Activated CD4-positive, alpha-beta T cell treated with anti-CD3 and anti-CD28 coated beads for 4 hours (primary cell): ENCODE data around the gene MBIP.

Experiments
- DNase-seq, 2 donors: peaks; one replicate each; pipeline ENCODE4 v3.0.0-alpha.2; 2020

Gene MBIP

DNA sequence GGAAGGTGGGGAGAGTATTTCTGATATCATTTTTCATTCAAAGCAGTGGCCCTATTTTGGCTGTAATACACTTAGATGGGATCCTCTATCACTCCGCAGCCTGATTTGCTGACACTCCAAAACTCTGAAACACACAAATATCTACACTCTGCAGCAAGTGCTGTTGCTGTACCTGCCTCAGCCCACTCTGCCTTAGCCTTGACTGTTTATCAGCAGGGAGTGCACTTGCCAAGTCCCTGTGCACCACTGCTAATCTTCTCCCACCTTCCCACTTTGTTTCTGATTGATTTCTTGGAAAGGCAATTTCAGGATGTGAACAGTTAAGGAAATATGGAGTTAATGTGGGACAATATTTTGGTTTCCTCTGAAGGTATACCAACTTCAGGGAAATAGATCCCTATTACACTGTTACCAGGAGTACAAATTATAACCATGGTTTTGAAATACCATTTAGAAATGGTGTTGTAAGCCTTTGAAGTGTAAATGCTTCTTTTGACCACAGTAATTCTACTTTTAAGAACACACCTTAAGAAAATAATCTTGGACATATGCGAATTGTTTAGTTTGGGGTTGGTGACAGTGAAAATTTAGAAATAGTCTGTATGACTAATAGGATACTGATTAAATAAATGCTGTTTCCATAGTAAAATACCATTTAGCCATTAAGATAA is 59.3 kb downstream of the MBIP start:
- DNase-seq = no peak

GRCh38 chr14:36258241-36258640 is 62.2 kb downstream of the MBIP start:
- no peak for DNase-seq

DNA sequence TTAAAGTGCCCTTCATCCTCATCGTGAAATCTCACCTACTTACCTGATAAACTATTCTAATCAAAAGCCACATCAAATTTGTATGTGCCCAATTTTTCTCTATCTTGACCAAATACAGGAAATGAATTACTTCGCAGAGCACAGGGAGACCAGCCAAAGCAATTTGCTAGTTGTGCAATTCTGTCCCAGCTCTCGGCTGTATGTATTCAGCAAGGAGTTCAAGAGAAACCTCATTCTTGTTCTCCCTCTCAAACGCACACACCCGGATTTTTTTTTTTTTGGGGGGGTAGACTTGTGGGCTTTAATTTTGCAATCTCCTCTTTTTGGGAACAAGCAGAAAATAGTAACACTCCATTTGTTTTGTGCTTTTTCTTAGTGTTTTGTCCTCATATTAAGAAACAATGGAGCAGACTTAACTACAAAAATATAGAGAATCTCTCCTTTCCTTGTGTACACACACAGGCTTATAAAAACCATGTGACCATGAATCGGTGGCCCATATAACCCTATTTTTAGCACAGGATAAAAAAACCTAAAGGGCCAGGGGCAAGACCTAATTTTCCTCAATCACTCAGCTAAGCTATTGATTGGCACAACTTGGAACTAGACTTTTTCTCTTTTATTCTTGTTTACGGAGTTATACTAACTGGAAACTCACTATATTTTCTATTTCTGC is 64.2 kb downstream of the MBIP start:
- no peak for DNase-seq

DNA sequence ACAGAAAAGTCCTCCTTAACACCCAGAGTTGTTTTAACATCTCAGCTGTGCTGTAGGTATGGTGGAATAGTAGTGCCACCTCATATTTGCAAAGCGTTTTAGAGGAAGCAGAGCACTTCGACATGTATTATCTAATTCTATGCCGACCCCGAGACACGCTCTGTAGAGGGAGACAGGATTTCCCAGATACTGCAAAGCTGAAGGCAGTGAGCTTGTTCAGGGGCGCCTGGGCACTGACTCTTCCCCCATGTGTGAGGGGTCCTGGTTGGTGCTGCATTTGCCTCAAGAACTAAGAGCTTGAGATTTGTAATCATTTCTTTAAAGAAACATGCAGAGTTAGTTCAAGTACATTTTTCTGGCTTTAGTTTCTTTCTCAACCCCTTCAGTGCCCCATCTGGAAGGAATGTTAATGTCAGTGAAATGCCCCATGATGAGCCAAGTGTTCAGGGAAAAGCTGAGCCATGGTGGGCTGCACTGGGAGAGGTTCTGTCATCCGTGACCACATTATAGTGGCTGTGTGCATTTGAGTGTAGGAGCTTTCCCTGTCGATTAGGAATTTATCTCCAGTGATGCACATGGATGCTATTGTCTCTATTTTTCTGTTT is 66.3 kb downstream of the MBIP start:
- no peak for DNase-seq
